Adrenal gland (tissue), 12 donors: ENCODE measurements around the gene TMPRSS11F. TPM values are rescaled to one million over a fixed set of nuclear protein-coding genes. Genes with fewer than 3 reads are reported as not detected.

Source experiments
- DNase-seq, 7 donors: peaks; one replicate each; pipeline ENCODE4 v3.0.0-alpha.2; 2019 to 2020
- H3K27ac ChIP-seq, 5 donors: fragments of 200-600 bp; sonication (generic) in 4 of 5; 1 replicate in 3 of 5; 2 replicates in 2 of 5; pipeline versions ENCODE4 v1.5.1 to v1.8.0; 2016 to 2020; ENCODE audit warnings: mild to moderate bottlenecking in 1 of 5
- H3K27me3 ChIP-seq: fragments of 200-600 bp; 2 replicates; pipeline ENCODE4 v1.8.0; 2021
- H3K36me3 ChIP-seq, 2 donors: fragments of 200-600 bp; replicated peaks in 1 of 2; 1 replicate in 1 of 2; 2 replicates in 1 of 2; pipeline versions ENCODE4 v1.5.1 to v1.8.0; 2018 to 2022
- H3K4me1 ChIP-seq, 2 donors: fragments of 200-600 bp; replicated peaks in 1 of 2; 1 replicate in 1 of 2; 2 replicates in 1 of 2; pipeline versions ENCODE4 v1.5.1 to v1.8.0; 2018 to 2021
- H3K4me3 ChIP-seq, 4 donors: fragments of 200-600 bp; sonication (generic) in 3 of 4; one replicate each; pipeline ENCODE4 v1.5.1; 2016 to 2018
- H3K9me3 ChIP-seq, 3 donors: fragments of 200-600 bp; sonication (generic) in 1 of 3; replicated peaks in 1 of 3; 1 replicate in 2 of 3; 2 replicates in 1 of 3; pipeline versions ENCODE4 v1.5.1 to v1.8.0; 2016 to 2021
- POLR2A ChIP-seq, 2 donors: fragments of 450-650 bp; IDR thresholded peaks; one replicate each; pipeline ENCODE4 v1.6.1; 2017; ENCODE audit warnings: antibody characterized with exemption in 2 of 2, mild to moderate bottlenecking in 2 of 2, moderate library complexity in 1 of 2
- WGBS, 4 donors: extraction: QIAGEN DNeasy Blood & Tissue Kit in 2 of 4; methylation state at CpG; one replicate each; pipeline versions ENCODE4 v1.1.5 to v1.1.7; 2013 to 2017; 5-methylcytosine and 5-hydroxymethylcytosine counted together
- intact Hi-C, 2 donors: fragments of 100-400 bp; cut with DNase I; formaldehyde crosslinking; loops; one replicate each; pipeline versions ENCODE4 v1.14.1 to v1.15.0; 2022 to 2023
- polyA plus RNA-seq, 3 donors: library from polyadenylated mRNA; stranded (reverse); fragments of 200-250 nt in 2 of 3; fragments of 350-450 nt in 1 of 3; fragmentation: Illumina TruSeq in 1 of 3; extraction: RNeasy Lipid Tissue Mini Kit (QIAGEN cat#74804) in 1 of 3; gene quantifications; one replicate each; pipeline ENCODE4 v1.2.3, GENCODE V29; 2013 to 2014
- total RNA-seq, 9 donors: library from RNA; depleted of rRNA in 4 of 9; stranded (reverse); fragments of >200 nt in 4 of 9; fragments of 120-200 nt in 1 of 9; fragmentation: NEBNext Ultra II Directional in 1 of 9; extraction: Animal tissue kit (Norgen Biotek cat#: 25700) in 1 of 9; gene quantifications; one replicate each; pipeline versions ENCODE4 v1.1.0 to v1.2.4, GENCODE V29; 2013 to 2023
- TF ChIP-seq, protein P1 (sequence below), 6 experiments: fragments of 450-650 bp in 4 of 6; fragments of 200-600 bp in 2 of 6; sonication (generic) in 1 of 6; IDR thresholded peaks; 1 replicate in 5 of 6; 2 replicates in 1 of 6; pipeline versions ENCODE4 v1.5.1 to v1.8.0; 2016 to 2021; ENCODE audit warnings: antibody characterized with exemption in 6 of 6, mild to moderate bottlenecking in 2 of 6, moderate library complexity in 1 of 6
- donor health status: healthy with polysubstance abuse.
- donor health status: Bipolar disorder and iron deficiency.
- donor health status: DM: yes; HTN: yes; CAD: no.
- donor health status: DM: no; HTN: no; CAD: no.
- donor health status: DM: no; HTN: no; CAD: no.
- donor health status: DM: yes; HTN: yes; CAD: no.

The TMPRSS11F gene
- total and polyA plus RNA-seq, 12 donors: 0.06 TPM; not detected in 11

DNA sequence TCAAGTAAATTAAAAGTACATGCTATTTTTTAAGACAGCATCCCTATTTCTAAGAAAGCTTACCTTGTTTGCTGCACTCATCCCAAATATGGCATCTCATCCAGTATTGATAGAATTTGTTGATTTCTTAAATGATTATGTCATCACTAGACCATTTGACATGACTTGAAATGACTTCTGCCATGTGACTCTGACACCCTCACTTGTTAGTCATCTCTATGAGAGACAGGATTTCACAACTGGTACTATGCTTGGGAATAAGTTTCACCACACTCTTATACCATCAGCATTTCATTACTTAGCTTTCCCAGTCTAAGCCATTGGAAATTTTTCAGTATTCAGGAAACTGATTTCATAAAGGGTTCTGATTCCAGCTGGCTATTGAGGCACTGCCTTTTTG, 55.3 kb downstream of the TMPRSS11F start:
- no peak for DNase-seq
- Histone ChIP-seq H3K27me3 (no peaks in the 10 kb centered on the region), H3K4me3 (no peak overlapping the region), H3K9me3 (peaks cover 0 to 5% (median 0%) of the 10 kb centered on the region in 3 donors), H3K36me3 (no peaks in the 10 kb centered on the region), H3K27ac (no peak overlapping the region), H3K4me1 (no peaks in the 10 kb centered on the region)
- TF ChIP-seq, protein P1, sequence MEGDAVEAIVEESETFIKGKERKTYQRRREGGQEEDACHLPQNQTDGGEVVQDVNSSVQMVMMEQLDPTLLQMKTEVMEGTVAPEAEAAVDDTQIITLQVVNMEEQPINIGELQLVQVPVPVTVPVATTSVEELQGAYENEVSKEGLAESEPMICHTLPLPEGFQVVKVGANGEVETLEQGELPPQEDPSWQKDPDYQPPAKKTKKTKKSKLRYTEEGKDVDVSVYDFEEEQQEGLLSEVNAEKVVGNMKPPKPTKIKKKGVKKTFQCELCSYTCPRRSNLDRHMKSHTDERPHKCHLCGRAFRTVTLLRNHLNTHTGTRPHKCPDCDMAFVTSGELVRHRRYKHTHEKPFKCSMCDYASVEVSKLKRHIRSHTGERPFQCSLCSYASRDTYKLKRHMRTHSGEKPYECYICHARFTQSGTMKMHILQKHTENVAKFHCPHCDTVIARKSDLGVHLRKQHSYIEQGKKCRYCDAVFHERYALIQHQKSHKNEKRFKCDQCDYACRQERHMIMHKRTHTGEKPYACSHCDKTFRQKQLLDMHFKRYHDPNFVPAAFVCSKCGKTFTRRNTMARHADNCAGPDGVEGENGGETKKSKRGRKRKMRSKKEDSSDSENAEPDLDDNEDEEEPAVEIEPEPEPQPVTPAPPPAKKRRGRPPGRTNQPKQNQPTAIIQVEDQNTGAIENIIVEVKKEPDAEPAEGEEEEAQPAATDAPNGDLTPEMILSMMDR (IDR thresholded peaks at IDR 0.05): no peak
- intact Hi-C loops: no loop called here

DNA sequence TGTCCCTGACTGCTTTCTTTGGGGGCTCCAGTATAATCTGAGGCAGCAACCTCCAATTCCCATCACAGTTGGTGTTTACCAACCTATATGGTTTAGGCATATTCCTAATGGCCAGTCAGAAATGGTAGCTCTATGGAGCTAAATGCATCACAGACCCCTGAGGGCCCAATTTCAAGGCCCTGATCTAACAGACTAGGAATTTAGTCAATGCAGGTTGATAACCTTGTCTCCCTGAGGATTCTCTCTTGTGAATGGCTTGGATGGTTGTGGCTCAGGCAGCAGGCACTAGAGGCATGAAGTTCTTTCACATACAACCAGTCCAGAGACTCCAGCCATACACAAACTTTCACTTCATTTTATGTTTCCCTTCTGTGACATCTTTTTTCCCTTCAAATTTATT, 59.4 kb downstream of the TMPRSS11F start:
- H3K27ac ChIP-seq: no peak overlapping the region
- no peak for TF ChIP-seq POLR2A (IDR thresholded peaks at IDR 0.05)
- TF ChIP-seq, protein P1 (IDR thresholded peaks at IDR 0.05): no peak
- no peak overlapping the region for H3K4me3 ChIP-seq
- no peak for DNase-seq
- H3K9me3 ChIP-seq: peaks cover 0 to 5% (median 0%) of the 10 kb centered on the region in 3 donors
- no peaks in the 10 kb centered on the region for H3K36me3 ChIP-seq
- H3K4me1 ChIP-seq: no peaks in the 10 kb centered on the region
- intact Hi-C loops: no loop called here
- H3K27me3 ChIP-seq: no peaks in the 10 kb centered on the region

DNA sequence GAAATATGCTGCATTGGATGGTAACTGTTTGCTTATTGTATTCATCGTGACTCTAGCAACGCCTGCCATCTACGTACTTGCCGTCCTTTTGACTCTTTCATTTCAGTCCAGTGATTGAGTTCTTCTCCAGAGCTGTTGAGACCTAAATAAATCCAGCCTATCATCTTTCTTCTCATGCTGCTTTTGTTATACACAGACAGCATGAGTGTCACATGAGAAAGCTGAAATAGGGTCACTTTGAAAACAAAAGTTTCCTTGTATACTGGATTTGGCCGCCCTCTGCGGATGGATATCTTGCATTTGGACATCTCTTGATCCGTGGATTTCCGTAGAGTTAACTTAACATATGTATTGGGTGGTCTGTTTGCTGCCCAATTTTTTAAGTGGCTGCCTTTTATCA, 67.2 kb downstream of the TMPRSS11F start:
- intact Hi-C loops: no loop called here
- no peak for DNase-seq
- Histone ChIP-seq H3K27ac (no peak overlapping the region), H3K36me3 (no peaks in the 10 kb centered on the region), H3K4me3 (no peak overlapping the region), H3K4me1 (no peaks in the 10 kb centered on the region), H3K9me3 (no peaks in the 10 kb centered on the region), H3K27me3 (no peaks in the 10 kb centered on the region)
- WGBS, 4 donors: 72 to 80% (median 74%) methylated on average over 8 of the region's 8 CpGs
- no peak for TF ChIP-seq POLR2A (IDR thresholded peaks at IDR 0.05)
- TF ChIP-seq, protein P1 (IDR thresholded peaks at IDR 0.05): no peak

DNA sequence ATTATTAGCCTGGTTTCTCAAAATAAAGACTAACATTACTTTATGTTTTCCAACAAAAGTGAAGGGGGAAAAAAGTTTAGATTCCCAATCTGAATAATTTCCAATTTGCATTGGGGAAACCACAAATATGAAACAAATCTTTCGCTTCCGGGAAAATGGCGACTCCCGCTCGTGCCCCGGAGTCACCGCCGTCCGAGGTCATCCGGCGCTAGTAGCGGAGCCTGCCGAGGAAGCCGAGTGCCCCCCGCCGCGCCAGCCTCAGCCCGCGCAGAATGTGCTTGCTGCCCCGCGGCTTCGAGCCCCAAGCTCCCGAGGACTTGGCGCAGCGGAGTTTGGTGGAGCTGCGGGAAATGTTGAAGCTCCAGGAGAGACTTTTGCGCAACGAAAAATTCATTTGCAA, 91.4 kb downstream of the TMPRSS11F start:
- H3K9me3 ChIP-seq: no peaks in the 10 kb centered on the region
- intact Hi-C loops: no loop called here
- WGBS, 4 donors: 87 to 96% (median 92%) methylated on average over 25 to 28 of the region's 28 CpGs
- TF ChIP-seq POLR2A (IDR thresholded peaks at IDR 0.05): no peak
- TF ChIP-seq, protein P1 (IDR thresholded peaks at IDR 0.05): no peak
- H3K4me1 ChIP-seq: no peaks in the 10 kb centered on the region
- H3K4me3 ChIP-seq: no peak overlapping the region
- no peaks in the 10 kb centered on the region for H3K27me3 ChIP-seq
- no peak for DNase-seq
- no peak overlapping the region for H3K27ac ChIP-seq
- H3K36me3 ChIP-seq: no peaks in the 10 kb centered on the region
